ENCODE results near the gene DBR1. TPM values are rescaled to one million over a fixed set of nuclear protein-coding genes. Genes with fewer than 3 reads are reported as not detected.

The DBR1 gene
- total and polyA plus RNA-seq, 2 of the 13 experiments (the other 11 are each of a cell fraction or from before 2014, with no cell fraction given) = 6.4 to 16.7 TPM

- TF ChIP-seq ZNF281 (CRISPR knock-in tag; IDR thresholded peaks at IDR 0.05; ENCODE audit: borderline replicate concordance) = no peak
- no peak for TF ChIP-seq SUZ12 (IDR thresholded peaks at IDR 0.05; ENCODE audit: low read depth, low read length)
- TF ChIP-seq ZFP91 (CRISPR knock-in tag; IDR thresholded peaks at IDR 0.05; ENCODE audit: borderline replicate concordance) = peak; percentile 71
- no peak for TF ChIP-seq ZNF737 (CRISPR knock-in tag; IDR thresholded peaks at IDR 0.05; ENCODE audit: borderline replicate concordance)
- TF ChIP-seq STAT5B (CRISPR knock-in tag; IDR thresholded peaks at IDR 0.05) = no peak
- no peak for TF ChIP-seq RXRB (CRISPR knock-in tag; IDR thresholded peaks at IDR 0.05; ENCODE audit: borderline replicate concordance)
- TF ChIP-seq MED1 (CRISPR knock-in tag; IDR thresholded peaks at IDR 0.05) = no peak
- no peak for TF ChIP-seq ZNF432 (CRISPR knock-in tag; IDR thresholded peaks at IDR 0.05; ENCODE audit: borderline replicate concordance)
- no peak for TF ChIP-seq JUND (CRISPR knock-in tag; IDR thresholded peaks at IDR 0.05)
- TF ChIP-seq SMAD3 (CRISPR knock-in tag; IDR thresholded peaks at IDR 0.05) = no peak
- TF ChIP-seq ZNF296 (CRISPR knock-in tag; conservative IDR thresholded peaks at IDR 0.05) = no peak
- TF ChIP-seq MLLT10 (CRISPR knock-in tag; IDR thresholded peaks at IDR 0.05) = no peak
- no peak for TF ChIP-seq ARNT (IDR thresholded peaks at IDR 0.05)
- no peak for TF ChIP-seq ATF5 (CRISPR knock-in tag; IDR thresholded peaks at IDR 0.05; ENCODE audit: low read depth)
- TF ChIP-seq RBFOX2 (IDR thresholded peaks at IDR 0.05; ENCODE audit: low read depth, low read length) = no peak
- no peak; the same call in 1 of the 2 replicates for TF ChIP-seq E2F1 (CRISPR knock-in tag; IDR thresholded peaks at IDR 0.05)
- no peak for TF ChIP-seq HNRNPUL1 (IDR thresholded peaks at IDR 0.05; ENCODE audit: low read depth, low read length)
- peak; percentile 74 for TF ChIP-seq ZFX (CRISPR knock-in tag; IDR thresholded peaks at IDR 0.05; ENCODE audit: low read depth)
- no peak for TF ChIP-seq ZNF672 (CRISPR knock-in tag; IDR thresholded peaks at IDR 0.05)
- TF ChIP-seq YEATS4 (CRISPR knock-in tag; IDR thresholded peaks at IDR 0.05; ENCODE audit: borderline replicate concordance) = peak; percentile 70
- TF ChIP-seq MNT (IDR thresholded peaks at IDR 0.05) = no peak
- no peak for TF ChIP-seq KAT2B (IDR thresholded peaks at IDR 0.05; ENCODE audit: borderline replicate concordance, low read depth, low read length)
These were observed 59.4 kb downstream of the DBR1 start, which contains the start of gene DZIP1L (continued) for GRCh38 chr3:138114988-138115971.
